Ovary (tissue), 9 donors: ENCODE data around the gene CD300LD. TPM values are rescaled to one million over a fixed set of nuclear protein-coding genes. Genes with fewer than 3 reads are reported as not detected.
"Not testable (repeated sequence)": the region's sequence is repeated elsewhere in the genome, so short reads cannot be mapped to it uniquely, and the experiment has no call there.

Source experiments
- DNase-seq, 5 donors: peaks; one replicate each; pipeline ENCODE4 v3.0.0-alpha.2; 2019 to 2020
- H3K27ac ChIP-seq, 2 donors: fragments of 200-600 bp; one replicate each; pipeline versions ENCODE4 v1.5.1 to v1.8.0; 2019 to 2022
- H3K27me3 ChIP-seq: fragments of 200-600 bp; one replicate; pipeline ENCODE4 v1.8.0; 2022
- H3K36me3 ChIP-seq: fragments of 200-600 bp; sonication (generic); one replicate; pipeline ENCODE4 v1.5.1; 2019
- H3K4me1 ChIP-seq: one replicate; pipeline ENCODE4 v1.8.1; 2013; ENCODE audit warnings: mild to moderate bottlenecking, moderate library complexity; ENCODE audit not compliant: insufficient read depth
- H3K4me3 ChIP-seq: fragments of 200-600 bp; sonication (generic); one replicate; pipeline ENCODE4 v1.5.1; 2017
- H3K9me3 ChIP-seq, 2 donors: fragments of 200-600 bp in 1 of 2; sonication (generic) in 1 of 2; one replicate each; pipeline versions ENCODE4 v1.5.1 to v1.8.1; 2013 to 2019; ENCODE audit warnings: mild to moderate bottlenecking in 1 of 2, moderate library complexity in 1 of 2
- CTCF ChIP-seq, 3 donors: fragments of 450-650 bp in 2 of 3; fragments of 200-600 bp in 1 of 3; IDR thresholded peaks; one replicate each; pipeline versions ENCODE4 v1.5.1 to v1.8.0; 2016 to 2022; ENCODE audit warnings: antibody characterized with exemption in 3 of 3, mild to moderate bottlenecking in 1 of 3
- EP300 ChIP-seq: sonication (generic); formaldehyde crosslinking; IDR thresholded peaks from one replicate; pipeline ENCODE4 v1.6.1; 2017; ENCODE audit warnings: antibody characterized with exemption
- POLR2A ChIP-seq: fragments of 450-650 bp; IDR thresholded peaks from one replicate; pipeline ENCODE4 v1.6.1; 2017; ENCODE audit warnings: antibody characterized with exemption, mild to moderate bottlenecking, moderate library complexity
- WGBS, 3 donors: extraction: QIAGEN DNeasy Blood & Tissue Kit in 1 of 3; methylation state at CpG; one replicate each; pipeline versions ENCODE4 v1.1.5 to v1.1.7; 2013 to 2017; 5-methylcytosine and 5-hydroxymethylcytosine counted together
- intact Hi-C, 4 donors: fragments of 100-400 bp; cut with DNase I; formaldehyde crosslinking; loops; one replicate each; pipeline versions ENCODE4 v1.11.0 to v1.15.1; 2022 to 2023
- polyA plus RNA-seq, 2 donors: library from polyadenylated mRNA; stranded (reverse); fragments of 200-250 nt in 1 of 2; fragments of 350-450 nt in 1 of 2; fragmentation: Illumina TruSeq in 1 of 2; extraction: RNeasy Lipid Tissue Mini Kit (QIAGEN cat#74804) in 1 of 2; gene quantifications; one replicate each; pipeline ENCODE4 v1.2.3, GENCODE V29; 2013 to 2014
- total RNA-seq, 7 donors: library from RNA; depleted of rRNA in 2 of 7; stranded (reverse); fragments of >200 nt in 2 of 7; fragmentation: NEBNext Ultra II Directional in 3 of 7; extraction: Animal tissue kit (Norgen Biotek cat#: 25700) in 3 of 7; gene quantifications; one replicate each; pipeline versions ENCODE4 v1.1.0 to v1.2.4, GENCODE V29; 2016 to 2023
- donor health status: DM: no; HTN: no; CAD: no; lungs with moderate emphysema.
- donor health status: DM: no; HTN: no; CAD: no.
- donor health status: Bipolar disorder and iron deficiency.
- donor health status: DM: yes; HTN: yes; CAD: no.
- donor health status: DM: no; HTN: no; CAD: no.
- donor health status: DM: yes; HTN: yes; CAD: no.

The CD300LD gene
- total and polyA plus RNA-seq, 9 donors, result not detected

- TF ChIP-seq EP300, result no peak
- TF ChIP-seq POLR2A, result no peak
- no peak for TF ChIP-seq CTCF (IDR thresholded peaks at IDR 0.05)
- no peaks in the 10 kb centered on the region for H3K27me3 ChIP-seq
- no peak overlapping the region for H3K27ac ChIP-seq
- no peaks in the 10 kb centered on the region for H3K36me3 ChIP-seq
- H3K4me1 ChIP-seq, result no peaks in the 10 kb centered on the region
- DNase-seq, result no peak
- H3K9me3 ChIP-seq, result no peaks in the 10 kb centered on the region
- intact Hi-C loops, result no loop called here
- H3K4me3 ChIP-seq, result no peak overlapping the region
- 55 to 57% (median 56%) methylated on average over 5 of the region's 5 CpGs for whole genome bisulfite sequencing, 3 donors
Observed at GRCh38 chr17:74574489-74575142, 17.5 kb downstream of the CD300LD start.

GRCh38 chr17:74573635-74574034 is 18.4 kb downstream of the CD300LD start:
- H3K27ac ChIP-seq, intact Hi-C loops, H3K9me3 ChIP-seq, H3K4me3 ChIP-seq, H3K27me3 ChIP-seq, H3K36me3 ChIP-seq, H3K4me1 ChIP-seq, DNase-seq: not testable (repeated sequence)

GRCh38 chr17:74573169-74573568 is 18.9 kb downstream of the CD300LD start:
- WGBS, 3 donors, result 67 to 95% (median 79%) methylated on average over 3 of the region's 3 CpGs
- no peaks in the 10 kb centered on the region for H3K4me1 ChIP-seq
- H3K9me3 ChIP-seq, result no peaks in the 10 kb centered on the region
- H3K27ac ChIP-seq, result no peak overlapping the region
- TF ChIP-seq EP300 (no peak), CTCF (IDR thresholded peaks at IDR 0.05) (no peak), POLR2A (no peak)
- H3K27me3 ChIP-seq, result no peaks in the 10 kb centered on the region
- no peaks in the 10 kb centered on the region for H3K36me3 ChIP-seq
- H3K4me3 ChIP-seq, result no peak overlapping the region
- no peak for DNase-seq
- intact Hi-C loops, result no loop called here

GRCh38 chr17:74571621-74572270 is 20.3 kb downstream of the CD300LD start:
- Histone ChIP-seq H3K9me3 (no peaks in the 10 kb centered on the region), H3K4me3 (no peak overlapping the region), H3K4me1 (no peaks in the 10 kb centered on the region), H3K27ac (no peak overlapping the region), H3K36me3 (no peaks in the 10 kb centered on the region), H3K27me3 (no peaks in the 10 kb centered on the region)
- WGBS, 3 donors, result 80 to 88% (median 82%) methylated on average over 4 of the region's 4 CpGs
- no peak for DNase-seq
- TF ChIP-seq POLR2A (no peak), CTCF (IDR thresholded peaks at IDR 0.05) (no peak), EP300 (no peak)
- intact Hi-C loops, result no loop called here
